Suprapubic skin (tissue), 3 donors: ENCODE data around the gene ABHD17A.

Source experiments
- POLR2A ChIP-seq, 2 donors: fragments of 450-650 bp; IDR thresholded peaks; one replicate each; pipeline ENCODE4 v1.6.1; 2017; ENCODE audit warnings: antibody characterized with exemption in 2 of 2, mild to moderate bottlenecking in 2 of 2, moderate library complexity in 2 of 2
- TF ChIP-seq, protein P1 (sequence below), 2 donors: fragments of 200-600 bp in 1 of 2; fragments of 450-650 bp in 1 of 2; sonication (generic) in 1 of 2; IDR thresholded peaks; one replicate each; pipeline ENCODE4 v1.5.1; 2016 to 2019; ENCODE audit warnings: antibody characterized with exemption in 2 of 2, mild to moderate bottlenecking in 1 of 2, moderate library complexity in 1 of 2

DNA sequence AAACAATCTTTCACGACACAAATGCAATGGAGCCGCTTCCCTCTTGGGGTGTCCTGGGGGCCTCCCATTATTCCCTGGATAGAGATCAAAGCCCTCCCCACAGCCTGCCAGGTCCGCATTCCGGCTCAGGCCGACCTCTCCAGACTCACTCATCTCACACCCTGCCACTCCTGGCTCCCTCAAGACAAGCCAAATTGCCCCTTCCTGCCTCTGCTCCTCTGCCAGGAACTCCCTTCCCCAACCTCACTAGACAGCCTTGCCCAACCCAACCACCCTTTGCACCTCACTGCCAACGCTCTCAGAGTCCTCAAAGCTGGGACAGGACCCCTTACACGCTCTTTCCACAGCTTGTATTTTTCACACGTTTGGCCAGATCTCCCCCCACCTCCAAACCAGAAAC is 1.5 kb downstream of the ABHD17A start:
- no peak for TF ChIP-seq POLR2A (IDR thresholded peaks at IDR 0.05)
- TF ChIP-seq, protein P1, sequence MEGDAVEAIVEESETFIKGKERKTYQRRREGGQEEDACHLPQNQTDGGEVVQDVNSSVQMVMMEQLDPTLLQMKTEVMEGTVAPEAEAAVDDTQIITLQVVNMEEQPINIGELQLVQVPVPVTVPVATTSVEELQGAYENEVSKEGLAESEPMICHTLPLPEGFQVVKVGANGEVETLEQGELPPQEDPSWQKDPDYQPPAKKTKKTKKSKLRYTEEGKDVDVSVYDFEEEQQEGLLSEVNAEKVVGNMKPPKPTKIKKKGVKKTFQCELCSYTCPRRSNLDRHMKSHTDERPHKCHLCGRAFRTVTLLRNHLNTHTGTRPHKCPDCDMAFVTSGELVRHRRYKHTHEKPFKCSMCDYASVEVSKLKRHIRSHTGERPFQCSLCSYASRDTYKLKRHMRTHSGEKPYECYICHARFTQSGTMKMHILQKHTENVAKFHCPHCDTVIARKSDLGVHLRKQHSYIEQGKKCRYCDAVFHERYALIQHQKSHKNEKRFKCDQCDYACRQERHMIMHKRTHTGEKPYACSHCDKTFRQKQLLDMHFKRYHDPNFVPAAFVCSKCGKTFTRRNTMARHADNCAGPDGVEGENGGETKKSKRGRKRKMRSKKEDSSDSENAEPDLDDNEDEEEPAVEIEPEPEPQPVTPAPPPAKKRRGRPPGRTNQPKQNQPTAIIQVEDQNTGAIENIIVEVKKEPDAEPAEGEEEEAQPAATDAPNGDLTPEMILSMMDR (IDR thresholded peaks at IDR 0.05) = no peak
